Brain microvascular endothelial cell (primary cell): Measurements from ENCODE around the gene ETFB.

Source experiments
- DNase-seq: peaks from one replicate; pipeline ENCODE4 v3.0.0-alpha.2; 2020
- H3K27ac ChIP-seq: fragments of 250-450 bp; sonication (Bioruptor Pico); 2 replicates; pipeline ENCODE4 v1.5.1; 2020; ENCODE audit warnings: mild to moderate bottlenecking, moderate library complexity
- H3K27me3 ChIP-seq: fragments of 250-450 bp; sonication (Bioruptor Pico); replicated peaks from 2 replicates; pipeline ENCODE4 v1.5.1; 2020; ENCODE audit warnings: mild to moderate bottlenecking
- H3K36me3 ChIP-seq: fragments of 250-450 bp; sonication (Bioruptor Pico); replicated peaks from 2 replicates; pipeline ENCODE4 v1.5.1; 2020; ENCODE audit warnings: mild to moderate bottlenecking
- H3K4me3 ChIP-seq: 2 replicates; pipeline ENCODE4 v1.5.1; 2011; ENCODE audit warnings: low read depth, mild to moderate bottlenecking, control low read depth, low read length, moderate library complexity
- in situ Hi-C: cut with HindIII; loops from 2 replicates; pipeline ENCODE4 v1.10.0; 2017; ENCODE audit warnings: low sequenced_read_pairs, low pct_ligation_motif_present
- TF ChIP-seq, protein P1 (sequence below): IDR thresholded peaks from 2 replicates; pipeline ENCODE4 v1.5.1; 2011; ENCODE audit warnings: low read depth, mild to moderate bottlenecking, moderate library complexity, low read length, control low read depth, inconsistent platforms; ENCODE audit errors: missing control alignments

ETFB gene

DNA sequence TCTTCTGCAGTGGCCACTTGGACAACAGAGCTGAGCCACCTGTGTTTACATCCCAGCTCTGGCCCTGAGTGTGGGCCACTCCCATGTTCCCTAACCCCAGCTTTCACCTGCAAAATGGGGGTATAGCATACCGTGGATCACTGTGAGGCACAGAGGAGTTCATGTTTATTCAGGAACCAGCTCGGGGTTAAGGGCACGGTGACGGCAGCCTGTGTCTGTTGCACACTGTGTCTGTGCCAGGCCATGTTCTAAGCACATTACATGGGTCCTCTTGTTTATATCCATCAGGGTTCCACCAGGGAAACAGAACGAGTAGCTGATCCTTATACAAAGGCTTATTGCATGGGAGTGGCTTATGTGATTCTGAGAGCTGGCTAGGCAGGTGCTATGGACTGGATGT lies 68.8 kb downstream of the ETFB start:
- Histone ChIP-seq H3K36me3 (no peaks in the 10 kb centered on the region), H3K27me3 (no peaks in the 10 kb centered on the region), H3K4me3 (no peak overlapping the region), H3K27ac (no peak overlapping the region)
- in situ Hi-C loops, result no loop called here
- TF ChIP-seq, protein P1, sequence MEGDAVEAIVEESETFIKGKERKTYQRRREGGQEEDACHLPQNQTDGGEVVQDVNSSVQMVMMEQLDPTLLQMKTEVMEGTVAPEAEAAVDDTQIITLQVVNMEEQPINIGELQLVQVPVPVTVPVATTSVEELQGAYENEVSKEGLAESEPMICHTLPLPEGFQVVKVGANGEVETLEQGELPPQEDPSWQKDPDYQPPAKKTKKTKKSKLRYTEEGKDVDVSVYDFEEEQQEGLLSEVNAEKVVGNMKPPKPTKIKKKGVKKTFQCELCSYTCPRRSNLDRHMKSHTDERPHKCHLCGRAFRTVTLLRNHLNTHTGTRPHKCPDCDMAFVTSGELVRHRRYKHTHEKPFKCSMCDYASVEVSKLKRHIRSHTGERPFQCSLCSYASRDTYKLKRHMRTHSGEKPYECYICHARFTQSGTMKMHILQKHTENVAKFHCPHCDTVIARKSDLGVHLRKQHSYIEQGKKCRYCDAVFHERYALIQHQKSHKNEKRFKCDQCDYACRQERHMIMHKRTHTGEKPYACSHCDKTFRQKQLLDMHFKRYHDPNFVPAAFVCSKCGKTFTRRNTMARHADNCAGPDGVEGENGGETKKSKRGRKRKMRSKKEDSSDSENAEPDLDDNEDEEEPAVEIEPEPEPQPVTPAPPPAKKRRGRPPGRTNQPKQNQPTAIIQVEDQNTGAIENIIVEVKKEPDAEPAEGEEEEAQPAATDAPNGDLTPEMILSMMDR, result no peak
- no peak for DNase-seq

DNA sequence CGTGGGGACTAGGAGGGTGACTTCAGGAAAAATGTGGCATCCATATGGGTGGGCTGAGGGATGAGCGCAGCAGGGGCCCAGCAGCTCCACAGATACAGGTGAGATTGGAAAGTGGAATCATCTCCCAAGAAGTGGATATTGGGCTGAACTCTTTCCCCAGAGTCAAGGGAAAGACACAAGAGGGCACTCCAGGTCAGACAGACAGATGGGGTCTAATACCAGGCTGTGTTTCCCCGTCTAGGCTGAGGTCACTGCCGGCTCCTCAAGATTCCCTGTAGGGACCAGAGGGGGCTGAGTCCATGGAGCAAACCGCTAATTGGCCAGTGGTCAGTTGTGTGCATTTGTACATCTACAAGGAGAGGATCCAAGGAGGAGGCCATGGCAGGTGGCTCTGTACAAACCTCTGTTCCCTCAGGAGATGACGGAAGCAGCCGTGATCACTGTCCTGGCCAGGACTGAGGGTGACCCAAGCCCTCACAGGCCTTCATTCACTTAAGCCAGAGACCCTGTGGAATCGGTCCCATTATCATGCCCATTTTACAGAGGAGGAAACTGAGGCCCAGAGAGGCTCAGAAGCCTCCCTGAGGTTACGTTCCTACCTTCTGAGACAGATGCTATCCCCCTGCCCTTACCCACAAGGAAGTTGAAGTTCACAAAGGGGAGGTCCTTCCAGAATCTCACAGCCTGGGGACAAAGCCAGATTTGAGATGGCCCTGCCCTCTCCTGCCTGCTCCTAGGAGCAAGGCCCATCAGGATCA lies 69.7 kb downstream of the ETFB start:
- Histone ChIP-seq H3K27me3 (no peaks in the 10 kb centered on the region), H3K27ac (no peak overlapping the region), H3K36me3 (no peaks in the 10 kb centered on the region), H3K4me3 (no peak overlapping the region)
- TF ChIP-seq, protein P1, result no peak
- no peak for DNase-seq
- in situ Hi-C loops, result no loop called here

DNA sequence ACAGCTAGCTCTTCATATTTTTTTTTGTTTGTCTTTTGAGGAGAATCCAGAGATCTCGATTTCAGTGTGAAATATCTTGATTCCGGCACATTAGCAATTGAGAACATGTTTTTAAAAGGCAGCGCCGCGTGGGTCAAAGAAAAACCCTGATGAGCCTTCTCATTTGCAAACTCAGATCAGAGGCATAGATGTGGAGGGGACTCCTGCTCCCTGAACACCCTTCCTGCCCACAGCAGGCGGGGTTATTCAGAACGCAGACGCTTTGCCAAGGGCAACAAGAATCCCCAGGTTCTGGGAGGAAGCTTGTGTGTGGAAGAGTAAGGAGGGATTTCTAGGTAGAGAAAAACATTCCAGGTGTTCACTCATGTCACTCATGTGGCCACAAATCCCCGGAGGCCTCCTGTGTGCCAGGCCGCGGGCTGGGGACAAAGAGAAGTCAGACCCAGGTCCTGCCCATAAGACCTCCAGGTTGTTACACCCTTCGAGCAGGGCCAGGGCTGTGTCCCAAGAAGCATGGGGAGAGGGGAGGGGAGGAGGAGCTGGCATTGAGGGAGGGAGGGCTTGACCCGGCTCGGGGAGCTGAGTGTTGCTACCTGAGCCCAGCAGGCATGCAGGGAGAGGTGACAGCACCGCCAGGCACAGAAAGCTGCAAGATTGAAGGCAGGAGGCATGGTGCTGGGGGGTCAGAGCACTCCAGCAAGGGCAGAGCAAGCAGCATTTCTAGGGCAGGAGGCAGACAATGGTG lies 70.6 kb downstream of the ETFB start:
- in situ Hi-C loops, result no loop called here
- no peak for DNase-seq
- no peaks in the 10 kb centered on the region for H3K27me3 ChIP-seq
- TF ChIP-seq, protein P1, result no peak
- H3K36me3 ChIP-seq, result no peaks in the 10 kb centered on the region
- H3K4me3 ChIP-seq, result no peak overlapping the region
- H3K27ac ChIP-seq, result no peak overlapping the region
